ENCODE measurements around the gene NLRP10.
A peak's percentile ranks its signal among the peaks of the same experiment; 100 is the strongest.

Gene NLRP10

GRCh38 chr11:8006349-8006977, 41.2 kb upstream of the NLRP10 start:
- Histone ChIP-seq H3K27ac (ENCODE audit: low read depth, low read length) (no peak overlapping the region), H3K4me2 (ENCODE audit: low read length) (no peak overlapping the region), H3K79me2 (ENCODE audit: control insufficient read depth, low read length) (no peaks in the 10 kb centered on the region), H3K4me3 (ENCODE audit: low read length) (no peak overlapping the region), H3K4me1 (ENCODE audit: control insufficient read depth, low read length) (no peaks in the 10 kb centered on the region), H3K9me2 (replicated peaks; ENCODE audit: control insufficient read depth, low read length) (no peaks in the 10 kb centered on the region), H4K20me1 (ENCODE audit: control insufficient read depth, insufficient read depth, low read depth, low read length) (no peaks in the 10 kb centered on the region), H3K36me3 (ENCODE audit: control insufficient read depth, low read length) (no peaks in the 10 kb centered on the region), H3K27me3 (ENCODE audit: control insufficient read depth, low read length) (0 out of 2 replicates have a peak, but pooled peaks cover 1% of the 10 kb centered on the region), H3F3A (ENCODE audit: control insufficient read depth, insufficient read depth) (peaks cover 3% of the 10 kb centered on the region; the same call in 1 of the 2 replicates), H3K9me3 (ENCODE audit: control insufficient read depth, insufficient read depth, low read length) (no peaks in the 10 kb centered on the region)
- TF ChIP-seq EZH2phosphoT487 (IDR thresholded peaks at IDR 0.05; ENCODE audit: borderline replicate concordance, low read length) (no peak), CTCF (IDR thresholded peaks at IDR 0.05; ENCODE audit: low read depth, low read length, poor library complexity, severe bottlenecking) (peak; percentile 89)

GRCh38 chr11:8005556-8005955, 40.3 kb upstream of the NLRP10 start:
- Histone ChIP-seq H3K4me1 (ENCODE audit: control insufficient read depth, low read length) (no peaks in the 10 kb centered on the region), H3K9me3 (ENCODE audit: control insufficient read depth, insufficient read depth, low read length) (no peaks in the 10 kb centered on the region)

DNA sequence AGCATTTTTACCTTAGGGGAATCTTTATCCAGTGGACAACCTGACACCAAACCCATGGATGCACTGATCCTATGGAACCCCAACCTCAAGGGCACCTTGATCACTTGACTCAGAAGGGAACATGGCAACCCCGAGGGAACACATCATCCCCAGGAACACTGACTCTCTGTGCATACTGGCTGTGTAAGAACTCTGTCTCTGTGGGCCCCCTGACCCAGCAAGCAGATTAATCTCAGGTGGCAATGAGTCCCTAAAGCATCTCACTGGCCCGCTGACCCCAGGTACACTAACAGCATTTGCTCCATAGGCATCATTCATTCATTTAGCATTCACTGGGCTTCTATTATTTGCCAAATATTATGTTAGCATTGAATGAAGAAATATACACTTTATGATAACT, 38.8 kb upstream of the NLRP10 start:
- no peak overlapping the region for H3K4me2 ChIP-seq (ENCODE audit: low read length)
- H3K36me3 ChIP-seq (ENCODE audit: control insufficient read depth, low read length): peaks cover 11% of the 10 kb centered on the region
- no peaks in the 10 kb centered on the region for H4K20me1 ChIP-seq (ENCODE audit: control insufficient read depth, insufficient read depth, low read depth, low read length)
- TF ChIP-seq CTCF (IDR thresholded peaks at IDR 0.05; ENCODE audit: low read depth, low read length, poor library complexity, severe bottlenecking) (no peak), EZH2phosphoT487 (IDR thresholded peaks at IDR 0.05; ENCODE audit: borderline replicate concordance, low read length) (no peak)
- H3K27ac ChIP-seq (ENCODE audit: low read depth, low read length): no peak overlapping the region
- peaks cover 17% of the 10 kb centered on the region; the same call in 1 of the 2 replicates for H3F3A ChIP-seq (ENCODE audit: control insufficient read depth, insufficient read depth)
- H3K9me3 ChIP-seq (ENCODE audit: control insufficient read depth, insufficient read depth, low read length): no peaks in the 10 kb centered on the region
- H3K9me2 ChIP-seq (replicated peaks; ENCODE audit: control insufficient read depth, low read length): no peaks in the 10 kb centered on the region
- no peak overlapping the region for H3K4me3 ChIP-seq (ENCODE audit: low read length)
- H3K79me2 ChIP-seq (ENCODE audit: control insufficient read depth, low read length): no peaks in the 10 kb centered on the region
- H3K4me1 ChIP-seq (ENCODE audit: control insufficient read depth, low read length): no peaks in the 10 kb centered on the region
- no peaks in the 10 kb centered on the region for H3K27me3 ChIP-seq (ENCODE audit: control insufficient read depth, low read length)

More at GRCh38 chr11:8005556-8005955, 40.3 kb upstream of the NLRP10 start:
- Histone ChIP-seq H3F3A (ENCODE audit: control insufficient read depth, insufficient read depth) (peaks cover 8% of the 10 kb centered on the region; the same call in 1 of the 2 replicates), H3K79me2 (ENCODE audit: control insufficient read depth, low read length) (no peaks in the 10 kb centered on the region), H4K20me1 (ENCODE audit: control insufficient read depth, insufficient read depth, low read depth, low read length) (no peaks in the 10 kb centered on the region), H3K4me2 (ENCODE audit: low read length) (no peak overlapping the region), H3K27ac (ENCODE audit: low read depth, low read length) (no peak overlapping the region), H3K4me3 (ENCODE audit: low read length) (no peak overlapping the region), H3K27me3 (ENCODE audit: control insufficient read depth, low read length) (no peaks in the 10 kb centered on the region), H3K9me2 (replicated peaks; ENCODE audit: control insufficient read depth, low read length) (no peaks in the 10 kb centered on the region), H3K36me3 (ENCODE audit: control insufficient read depth, low read length) (no peaks in the 10 kb centered on the region)
- TF ChIP-seq EZH2phosphoT487 (IDR thresholded peaks at IDR 0.05; ENCODE audit: borderline replicate concordance, low read length) (no peak), CTCF (IDR thresholded peaks at IDR 0.05; ENCODE audit: low read depth, low read length, poor library complexity, severe bottlenecking) (no peak)
